Kidney epithelial cell (primary cell): ENCODE measurements around the gene HLCS. TPM values are rescaled to one million over a fixed set of nuclear protein-coding genes. Genes with fewer than 3 reads are reported as not detected.

Experiments used
- DNase-seq: peaks from one replicate; pipeline ENCODE4 v3.0.0-alpha.2; 2010; ENCODE audit warnings: low read depth
- H3K27me3 ChIP-seq: 2 replicates; pipeline ENCODE4 v1.6.0; 2011; ENCODE audit warnings: low read length; ENCODE audit not compliant: control insufficient read depth, insufficient read depth
- H3K36me3 ChIP-seq: 2 replicates; pipeline ENCODE4 v1.5.1; 2011; ENCODE audit warnings: low read length; ENCODE audit not compliant: control insufficient read depth, insufficient read depth
- H3K4me3 ChIP-seq: 2 replicates; pipeline ENCODE4 v1.5.1; 2011; ENCODE audit warnings: low read depth, mild to moderate bottlenecking, control low read depth, low read length
- CTCF ChIP-seq: IDR thresholded peaks from 2 replicates; pipeline ENCODE4 v1.5.1; 2011; ENCODE audit warnings: mild to moderate bottlenecking, moderate library complexity, low read length, control low read depth, inconsistent platforms; ENCODE audit not compliant: insufficient read depth, poor library complexity, severe bottlenecking
- total RNA-seq: library from RNA; depleted of rRNA; stranded (reverse); fragments of >200 nt; gene quantifications from 2 replicates; pipeline ENCODE4 v1.2.3, GENCODE V29; 2015

Gene HLCS
- total RNA-seq, 1 donor from 2014 or later = 26.7 TPM

- H3K27me3 ChIP-seq = peaks cover 9% of the 10 kb centered on the region
- no peak for TF ChIP-seq CTCF
- no peak for DNase-seq
- no peak overlapping the region for H3K4me3 ChIP-seq
- no peaks in the 10 kb centered on the region for H3K36me3 ChIP-seq
Measured at GRCh38 chr21:36717976-36718375, 248.5 kb downstream of the HLCS start.

- no peak for TF ChIP-seq CTCF
- Histone ChIP-seq H3K27me3 (peaks cover 9% of the 10 kb centered on the region), H3K36me3 (no peaks in the 10 kb centered on the region), H3K4me3 (no peak overlapping the region)
- DNase-seq = no peak
Measured at GRCh38 chr21:36716836-36717235, 249.6 kb downstream of the HLCS start.

GRCh38 chr21:36716387-36716786 is 250.1 kb downstream of the HLCS start:
- H3K27me3 ChIP-seq = peaks cover 9% of the 10 kb centered on the region

GRCh38 chr21:36713746-36714145 is 252.7 kb downstream of the HLCS start:
- no peaks in the 10 kb centered on the region for H3K36me3 ChIP-seq
- no peak overlapping the region for H3K4me3 ChIP-seq
- peaks cover 27% of the 10 kb centered on the region for H3K27me3 ChIP-seq
- no peak for DNase-seq
- no peak for TF ChIP-seq CTCF

More at GRCh38 chr21:36716387-36716786, 250.1 kb downstream of the HLCS start:
- H3K36me3 ChIP-seq = no peaks in the 10 kb centered on the region
- H3K4me3 ChIP-seq = no peak overlapping the region
- DNase-seq = no peak
- no peak for TF ChIP-seq CTCF

GRCh38 chr21:36710729-36711048 is 255.8 kb downstream of the HLCS start:
- Histone ChIP-seq H3K27me3 (peaks cover 54% of the 10 kb centered on the region), H3K36me3 (no peaks in the 10 kb centered on the region), H3K4me3 (no peak overlapping the region)
- TF ChIP-seq CTCF = no peak
- DNase-seq = no peak

- Histone ChIP-seq H3K36me3 (no peaks in the 10 kb centered on the region), H3K4me3 (no peak overlapping the region), H3K27me3 (peaks cover 60% of the 10 kb centered on the region)
- DNase-seq = no peak
- TF ChIP-seq CTCF = no peak
Measured at GRCh38 chr21:36709868-36710728, 256.4 kb downstream of the HLCS start.
